ENCODE data around the gene GABRP.

The GABRP gene

DNA sequence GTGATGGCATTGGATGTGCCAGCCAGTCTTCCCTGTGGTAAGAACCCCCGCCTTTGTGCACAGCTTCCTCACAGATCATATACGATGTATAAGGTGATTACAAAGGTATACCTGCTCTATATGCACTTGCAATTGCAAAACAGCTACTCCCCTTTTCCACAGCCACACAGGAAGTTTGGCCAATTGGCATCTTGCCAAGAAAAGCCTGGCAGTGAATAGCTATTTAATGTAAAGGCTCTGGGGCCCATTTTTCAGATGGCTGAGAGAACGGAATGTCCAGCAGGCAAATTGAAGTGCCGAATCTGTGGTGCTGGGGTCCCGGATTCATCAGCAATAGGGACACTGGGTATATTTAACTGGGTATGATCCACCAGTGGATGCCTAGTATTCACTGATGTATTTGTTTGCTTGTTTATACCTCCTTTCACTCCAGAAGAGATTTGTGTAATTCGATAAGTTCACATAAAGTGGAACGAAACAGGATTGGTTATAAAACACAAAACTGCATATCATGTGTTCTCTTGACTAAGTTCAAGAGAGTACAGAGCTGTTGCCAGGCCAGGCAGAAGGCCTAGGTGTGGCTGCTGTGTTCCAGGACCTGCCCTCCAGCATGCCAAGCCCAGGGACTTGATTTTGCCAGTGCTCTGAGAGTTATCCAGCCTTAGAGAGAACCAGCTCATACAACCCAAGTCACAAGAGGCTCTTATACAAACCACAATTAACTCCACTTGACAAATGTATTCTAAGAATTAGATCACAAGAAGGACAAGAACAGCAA is 27.7 kb upstream of the GABRP start:
- H4K91ac ChIP-seq (ENCODE audit: low read depth, low read length): peak overlapping the region; percentile 81
- peak overlapping the region; percentile 46 for H2AFZ ChIP-seq (ENCODE audit: insufficient read depth, low read length, poor library complexity)
- no peak overlapping the region for H3K9ac ChIP-seq (ENCODE audit: low read length)
- peak overlapping the region; percentile 77 for H3K18ac ChIP-seq (ENCODE audit: low read length)
- H3K4ac ChIP-seq (ENCODE audit: low read depth, low read length): peak overlapping the region; percentile 74
- H3K9me3 ChIP-seq (ENCODE audit: insufficient read depth, low read depth, low read length): no peaks in the 10 kb centered on the region
- peaks cover 8% of the 10 kb centered on the region for H3K79me2 ChIP-seq (ENCODE audit: control insufficient read depth, insufficient read depth, low read length, poor library complexity)
- H3K36me3 ChIP-seq (ENCODE audit: control insufficient read depth in 1 of 2, insufficient read depth in 2 of 2, low read length in 2 of 2): no peaks in the 10 kb centered on the region
- no peak for DNase-seq
- no peak overlapping the region for H3K4me3 ChIP-seq (ENCODE audit: low read depth, low read length)
- H2BK12ac ChIP-seq (ENCODE audit: low read length): peak overlapping the region; percentile 100
- H3K14ac ChIP-seq (ENCODE audit: low read length): peak overlapping the region; percentile 68
- peak overlapping the region; percentile 45 for H3K27ac ChIP-seq (ENCODE audit: low read depth, low read length)
- no CpG with 5 or more reads among the region's 7 CpGs for WGBS (ENCODE audit: extremely low coverage, insufficient coverage, insufficient read length)
- no peak overlapping the region for H3K4me2 ChIP-seq (ENCODE audit: low read length)
- no peak overlapping the region for H4K12ac ChIP-seq (ENCODE audit: low read depth, low read length)
- H3K79me1 ChIP-seq (ENCODE audit: low read length): peaks cover 60% of the 10 kb centered on the region
- peak overlapping the region; percentile 92 for H2AK5ac ChIP-seq (ENCODE audit: low read length)
- peak overlapping the region; percentile 64 for H4K8ac ChIP-seq (ENCODE audit: low read depth, low read length)
- no peaks in the 10 kb centered on the region for H3K27me3 ChIP-seq (ENCODE audit: insufficient read depth, low read length)
- H2BK5ac ChIP-seq (ENCODE audit: low read depth, low read length, poor library complexity): peak overlapping the region; percentile 85
- peak overlapping the region; percentile 97 for H2BK120ac ChIP-seq (ENCODE audit: insufficient read depth, low read length, poor library complexity)
- H3K4me1 ChIP-seq (ENCODE audit: control insufficient read depth in 1 of 2, insufficient read depth in 2 of 2, low read length in 2 of 2): peaks cover 39 to 46% of the 10 kb centered on the region in 2 experiments
- H3K23ac ChIP-seq (ENCODE audit: low read length): no peak overlapping the region

DNA sequence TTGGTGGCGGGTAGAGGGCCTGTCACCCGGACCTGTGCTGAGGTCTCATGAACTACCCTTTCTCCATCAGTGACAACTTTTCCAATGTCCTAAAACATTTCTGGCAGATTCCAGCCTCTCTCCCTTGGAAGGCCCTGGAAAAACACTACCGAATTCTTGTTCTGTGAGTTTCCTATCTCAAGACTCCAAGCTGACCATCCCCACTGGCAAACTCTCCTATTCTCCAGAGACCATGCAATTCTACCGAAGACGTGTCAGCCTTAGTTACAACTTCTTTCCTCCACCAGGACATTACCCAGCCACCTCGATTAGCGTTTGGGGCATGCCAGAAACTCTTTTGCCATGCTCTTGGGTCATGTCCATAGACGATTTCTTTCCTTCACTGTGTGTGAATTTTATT is 26.8 kb upstream of the GABRP start:
- H3K27me3 ChIP-seq (ENCODE audit: insufficient read depth, low read length): no peaks in the 10 kb centered on the region
- peak overlapping the region; percentile 75 for H4K8ac ChIP-seq (ENCODE audit: low read depth, low read length)
- peak overlapping the region; percentile 88 for H2BK12ac ChIP-seq (ENCODE audit: low read length)
- peaks cover 54% of the 10 kb centered on the region for H3K79me1 ChIP-seq (ENCODE audit: low read length)
- H2BK5ac ChIP-seq (ENCODE audit: low read depth, low read length, poor library complexity): peak overlapping the region; percentile 93
- H3K4ac ChIP-seq (ENCODE audit: low read depth, low read length): peak overlapping the region; percentile 39
- peak in 1 of 2 donors; percentile 15 for DNase-seq
- H3K4me2 ChIP-seq (ENCODE audit: low read length): peak overlapping the region; percentile 4
- peak overlapping the region; percentile 91 for H4K91ac ChIP-seq (ENCODE audit: low read depth, low read length)
- no peak overlapping the region for H3K9ac ChIP-seq (ENCODE audit: low read length)
- peak overlapping the region; percentile 95 for H2BK120ac ChIP-seq (ENCODE audit: insufficient read depth, low read length, poor library complexity)
- peaks cover 38 to 45% of the 10 kb centered on the region in 2 experiments for H3K4me1 ChIP-seq (ENCODE audit: control insufficient read depth in 1 of 2, insufficient read depth in 2 of 2, low read length in 2 of 2)
- no CpG with 5 or more reads among the region's 8 CpGs for WGBS (ENCODE audit: extremely low coverage, insufficient coverage, insufficient read length)
- H3K9me3 ChIP-seq (ENCODE audit: insufficient read depth, low read depth, low read length): no peaks in the 10 kb centered on the region
- peak overlapping the region; percentile 82 for H3K18ac ChIP-seq (ENCODE audit: low read length)
- peak overlapping the region; percentile 85 for H3K14ac ChIP-seq (ENCODE audit: low read length)
- no peak overlapping the region for H4K12ac ChIP-seq (ENCODE audit: low read depth, low read length)
- peak overlapping the region; percentile 88 for H3K27ac ChIP-seq (ENCODE audit: low read depth, low read length)
- H3K4me3 ChIP-seq (ENCODE audit: low read depth, low read length): no peak overlapping the region
- H2AFZ ChIP-seq (ENCODE audit: insufficient read depth, low read length, poor library complexity): no peak overlapping the region
- H3K23ac ChIP-seq (ENCODE audit: low read length): no peak overlapping the region
- peak overlapping the region; percentile 96 for H2AK5ac ChIP-seq (ENCODE audit: low read length)
- H3K79me2 ChIP-seq (ENCODE audit: control insufficient read depth, insufficient read depth, low read length, poor library complexity): peaks cover 8% of the 10 kb centered on the region
- H3K36me3 ChIP-seq (ENCODE audit: control insufficient read depth in 1 of 2, insufficient read depth in 2 of 2, low read length in 2 of 2): no peaks in the 10 kb centered on the region

GRCh38 chr5:170757182-170757601 is 26.3 kb upstream of the GABRP start:
- H3K9ac ChIP-seq (ENCODE audit: low read length): no peak overlapping the region
- no peak overlapping the region for H3K4ac ChIP-seq (ENCODE audit: low read depth, low read length)
- no peak overlapping the region for H3K4me3 ChIP-seq (ENCODE audit: low read depth, low read length)
- H3K4me2 ChIP-seq (ENCODE audit: low read length): peak overlapping the region; percentile 17
- H2BK120ac ChIP-seq (ENCODE audit: insufficient read depth, low read length, poor library complexity): no peak overlapping the region
- H3K27ac ChIP-seq (ENCODE audit: low read depth, low read length): peak overlapping the region; percentile 88
- H2BK5ac ChIP-seq (ENCODE audit: low read depth, low read length, poor library complexity): no peak overlapping the region
- peaks cover 5% of the 10 kb centered on the region for H3K79me2 ChIP-seq (ENCODE audit: control insufficient read depth, insufficient read depth, low read length, poor library complexity)
- no peak overlapping the region for H3K23ac ChIP-seq (ENCODE audit: low read length)
- no peaks in the 10 kb centered on the region for H3K36me3 ChIP-seq (ENCODE audit: control insufficient read depth in 1 of 2, insufficient read depth in 2 of 2, low read length in 2 of 2)
- H3K14ac ChIP-seq (ENCODE audit: low read length): no peak overlapping the region
- H2AFZ ChIP-seq (ENCODE audit: insufficient read depth, low read length, poor library complexity): no peak overlapping the region
- H3K79me1 ChIP-seq (ENCODE audit: low read length): peaks cover 52% of the 10 kb centered on the region
- H3K27me3 ChIP-seq (ENCODE audit: insufficient read depth, low read length): no peaks in the 10 kb centered on the region
- H3K9me3 ChIP-seq (ENCODE audit: insufficient read depth, low read depth, low read length): no peaks in the 10 kb centered on the region
- no peak overlapping the region for H2AK5ac ChIP-seq (ENCODE audit: low read length)
- peak; percentile 82 to 96 for DNase-seq
- no CpG with 5 or more reads among the region's 4 CpGs for WGBS (ENCODE audit: extremely low coverage, insufficient coverage, insufficient read length)
- no peak overlapping the region for H2BK12ac ChIP-seq (ENCODE audit: low read length)
- no peak overlapping the region for H3K18ac ChIP-seq (ENCODE audit: low read length)
- H4K91ac ChIP-seq (ENCODE audit: low read depth, low read length): no peak overlapping the region
- no peak overlapping the region for H4K12ac ChIP-seq (ENCODE audit: low read depth, low read length)
- H4K8ac ChIP-seq (ENCODE audit: low read depth, low read length): no peak overlapping the region
- peaks cover 36 to 40% of the 10 kb centered on the region in 2 experiments for H3K4me1 ChIP-seq (ENCODE audit: control insufficient read depth in 1 of 2, insufficient read depth in 2 of 2, low read length in 2 of 2)

DNA sequence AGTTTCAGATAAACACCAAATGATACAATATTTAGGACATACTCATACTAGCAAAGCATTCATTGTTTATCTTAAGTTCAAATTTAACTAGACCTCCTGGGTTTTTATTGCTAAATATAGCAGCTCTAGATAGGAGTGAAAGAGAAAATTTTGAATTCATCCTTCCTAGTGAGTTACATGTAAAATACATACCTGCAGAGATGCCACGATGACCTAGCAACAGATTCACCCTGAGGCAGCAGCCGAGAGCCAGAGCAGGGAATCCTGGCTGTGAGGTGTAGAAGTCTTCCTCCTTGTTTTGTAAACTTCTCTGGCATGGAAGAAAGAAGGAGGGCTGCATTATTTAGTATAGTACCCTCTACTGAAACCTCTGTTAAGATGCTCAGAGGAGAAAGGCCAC is 25.9 kb upstream of the GABRP start:
- Histone ChIP-seq H3K27ac (ENCODE audit: low read depth, low read length) (peak overlapping the region; percentile 85), H2AFZ (ENCODE audit: insufficient read depth, low read length, poor library complexity) (no peak overlapping the region), H3K18ac (ENCODE audit: low read length) (no peak overlapping the region), H4K8ac (ENCODE audit: low read depth, low read length) (peak overlapping the region; percentile 67), H3K79me2 (ENCODE audit: control insufficient read depth, insufficient read depth, low read length, poor library complexity) (peaks cover 2% of the 10 kb centered on the region), H3K9ac (ENCODE audit: low read length) (no peak overlapping the region), H3K9me3 (ENCODE audit: insufficient read depth, low read depth, low read length) (no peaks in the 10 kb centered on the region), H3K4me2 (ENCODE audit: low read length) (no peak overlapping the region), H2BK12ac (ENCODE audit: low read length) (peak overlapping the region; percentile 82), H3K14ac (ENCODE audit: low read length) (peak overlapping the region; percentile 75), H3K23ac (ENCODE audit: low read length) (no peak overlapping the region), H3K4ac (ENCODE audit: low read depth, low read length) (peak overlapping the region; percentile 51), H3K27me3 (ENCODE audit: insufficient read depth, low read length) (no peaks in the 10 kb centered on the region), H2BK5ac (ENCODE audit: low read depth, low read length, poor library complexity) (peak overlapping the region; percentile 88), H3K4me1 (ENCODE audit: control insufficient read depth in 1 of 2, insufficient read depth in 2 of 2, low read length in 2 of 2) (peaks cover 32 to 35% of the 10 kb centered on the region in 2 experiments), H4K91ac (ENCODE audit: low read depth, low read length) (peak overlapping the region; percentile 87), H3K79me1 (ENCODE audit: low read length) (peaks cover 48% of the 10 kb centered on the region), H4K12ac (ENCODE audit: low read depth, low read length) (no peak overlapping the region), H2BK120ac (ENCODE audit: insufficient read depth, low read length, poor library complexity) (peak overlapping the region; percentile 82), H2AK5ac (ENCODE audit: low read length) (peak overlapping the region; percentile 26), H3K4me3 (ENCODE audit: low read depth, low read length) (no peak overlapping the region), H3K36me3 (ENCODE audit: control insufficient read depth in 1 of 2, insufficient read depth in 2 of 2, low read length in 2 of 2) (no peaks in the 10 kb centered on the region)
- DNase-seq: peak; percentile 84 to 91
- no CpG with 5 or more reads among the region's 2 CpGs for WGBS (ENCODE audit: extremely low coverage, insufficient coverage, insufficient read length)
